ENCODE data around the gene NHS.

The NHS gene

DNA sequence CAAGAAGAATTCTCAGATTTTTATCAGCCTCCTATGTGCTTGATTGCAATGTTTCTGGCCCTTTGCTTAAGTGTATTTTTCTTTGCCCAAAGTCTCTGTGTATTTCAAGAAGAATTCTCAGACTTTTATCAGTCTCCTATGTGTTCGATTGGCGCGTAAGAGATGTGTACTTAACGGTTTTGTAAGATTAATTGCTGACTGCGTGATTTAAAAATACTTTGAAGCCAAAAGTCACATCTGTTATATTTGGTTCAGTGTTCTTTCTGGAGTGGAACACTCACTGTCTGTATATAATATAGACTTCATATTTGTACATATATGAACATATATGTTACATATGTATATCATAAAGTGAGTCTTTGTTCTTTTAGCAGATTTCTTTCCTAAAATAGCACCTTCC, 373.7 kb downstream of the NHS start:
- Histone ChIP-seq H3K9me3 (no peaks in the 10 kb centered on the region), H3K27ac (no peak overlapping the region), H3K4me1 (no peaks in the 10 kb centered on the region), H3K4me3 (no peak overlapping the region), H3K27me3 (no peaks in the 10 kb centered on the region), H3K36me3 (peaks cover 6 to 19% (median 15%) of the 10 kb centered on the region in 3 donors)
- DNase-seq, result no peak
- TF ChIP-seq, protein P1, sequence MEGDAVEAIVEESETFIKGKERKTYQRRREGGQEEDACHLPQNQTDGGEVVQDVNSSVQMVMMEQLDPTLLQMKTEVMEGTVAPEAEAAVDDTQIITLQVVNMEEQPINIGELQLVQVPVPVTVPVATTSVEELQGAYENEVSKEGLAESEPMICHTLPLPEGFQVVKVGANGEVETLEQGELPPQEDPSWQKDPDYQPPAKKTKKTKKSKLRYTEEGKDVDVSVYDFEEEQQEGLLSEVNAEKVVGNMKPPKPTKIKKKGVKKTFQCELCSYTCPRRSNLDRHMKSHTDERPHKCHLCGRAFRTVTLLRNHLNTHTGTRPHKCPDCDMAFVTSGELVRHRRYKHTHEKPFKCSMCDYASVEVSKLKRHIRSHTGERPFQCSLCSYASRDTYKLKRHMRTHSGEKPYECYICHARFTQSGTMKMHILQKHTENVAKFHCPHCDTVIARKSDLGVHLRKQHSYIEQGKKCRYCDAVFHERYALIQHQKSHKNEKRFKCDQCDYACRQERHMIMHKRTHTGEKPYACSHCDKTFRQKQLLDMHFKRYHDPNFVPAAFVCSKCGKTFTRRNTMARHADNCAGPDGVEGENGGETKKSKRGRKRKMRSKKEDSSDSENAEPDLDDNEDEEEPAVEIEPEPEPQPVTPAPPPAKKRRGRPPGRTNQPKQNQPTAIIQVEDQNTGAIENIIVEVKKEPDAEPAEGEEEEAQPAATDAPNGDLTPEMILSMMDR (IDR thresholded peaks at IDR 0.05), result no peak
- intact Hi-C loops (cut with DNase I; ENCODE audit: low total_unique reads), result no loop called here

DNA sequence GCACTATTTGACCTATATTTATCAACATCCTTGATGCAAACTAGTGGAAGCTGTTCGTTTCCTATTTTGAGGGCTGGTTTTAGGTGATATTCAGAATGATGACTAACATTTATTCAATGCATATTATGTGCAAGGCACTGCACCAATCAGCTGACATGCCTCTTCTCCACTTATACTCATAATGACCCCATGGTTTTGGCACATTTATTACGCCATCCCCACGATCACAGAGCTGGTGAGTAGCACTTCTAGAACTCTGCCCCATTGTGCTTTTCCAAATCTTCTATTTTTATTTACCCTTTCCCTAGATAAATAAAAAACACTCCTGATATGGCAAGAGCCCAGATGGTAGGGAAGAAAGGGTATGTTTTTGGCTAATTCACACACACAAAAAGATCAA, 375.4 kb downstream of the NHS start:
- TF ChIP-seq, protein P1 (IDR thresholded peaks at IDR 0.05), result no peak
- no peaks in the 10 kb centered on the region for H3K4me1 ChIP-seq
- no peaks in the 10 kb centered on the region for H3K9me3 ChIP-seq
- H3K27me3 ChIP-seq, result no peaks in the 10 kb centered on the region
- peaks cover 6 to 23% (median 15%) of the 10 kb centered on the region in 3 donors for H3K36me3 ChIP-seq
- H3K4me3 ChIP-seq, result no peak overlapping the region
- H3K27ac ChIP-seq, result no peak overlapping the region
- intact Hi-C loops (cut with DNase I; ENCODE audit: low total_unique reads), result no loop called here
- DNase-seq, result no peak

DNA sequence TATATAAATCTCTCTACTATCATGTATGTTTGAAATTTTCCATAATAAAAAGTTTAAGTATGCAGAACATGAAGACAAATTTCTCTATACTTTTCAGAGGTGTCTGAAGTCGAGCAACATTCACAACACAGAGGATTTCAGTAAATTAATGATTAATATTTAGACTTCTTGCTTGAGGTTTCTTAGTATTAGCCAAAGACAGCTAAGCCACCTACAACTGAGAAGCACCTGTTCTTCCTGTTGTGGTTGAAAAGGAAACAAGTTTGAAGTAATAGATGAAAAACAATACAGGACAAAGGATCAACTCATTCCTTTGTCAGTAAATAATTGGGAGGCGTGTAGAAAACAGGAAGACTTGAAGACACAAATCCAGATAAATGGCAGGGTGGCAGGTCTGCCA, 383.4 kb downstream of the NHS start:
- Histone ChIP-seq H3K4me1 (peaks cover 0 to 3% (median 0%) of the 10 kb centered on the region in 4 donors), H3K9me3 (no peaks in the 10 kb centered on the region), H3K27ac (no peak overlapping the region), H3K27me3 (no peaks in the 10 kb centered on the region), H3K36me3 (peaks cover 0 to 5% (median 0%) of the 10 kb centered on the region in 3 donors), H3K4me3 (no peak overlapping the region)
- TF ChIP-seq, protein P1 (IDR thresholded peaks at IDR 0.05), result no peak
- intact Hi-C loops (cut with DNase I; ENCODE audit: low total_unique reads), result no loop called here
- DNase-seq, result no peak

DNA sequence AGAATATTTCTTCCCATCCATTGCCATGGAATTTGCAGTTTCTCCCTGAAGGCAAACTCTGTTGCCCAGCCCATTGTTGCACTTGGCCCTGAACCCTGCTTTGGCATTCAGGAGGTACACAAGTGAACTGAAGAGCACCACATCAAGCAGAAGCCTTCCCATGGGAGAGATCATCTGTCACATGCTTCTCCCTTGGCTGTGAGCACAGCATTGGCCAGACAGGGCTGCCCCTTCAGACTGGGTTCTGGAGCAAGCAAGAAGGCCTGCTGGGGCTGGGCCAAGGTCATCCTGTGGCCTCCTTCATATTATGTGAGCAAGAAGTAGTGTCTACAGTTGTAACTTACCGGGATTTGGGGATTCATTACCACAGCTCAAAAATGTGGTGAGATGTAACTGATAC, 385.0 kb downstream of the NHS start:
- peaks cover 0 to 3% (median 0%) of the 10 kb centered on the region in 4 donors for H3K4me1 ChIP-seq
- no peak for DNase-seq
- no peak overlapping the region for H3K4me3 ChIP-seq
- intact Hi-C loops (cut with DNase I; ENCODE audit: low total_unique reads), result no loop called here
- TF ChIP-seq, protein P1 (IDR thresholded peaks at IDR 0.05), result no peak
- no peaks in the 10 kb centered on the region for H3K9me3 ChIP-seq
- no peaks in the 10 kb centered on the region for H3K27me3 ChIP-seq
- no peaks in the 10 kb centered on the region for H3K36me3 ChIP-seq
- no peak overlapping the region for H3K27ac ChIP-seq

DNA sequence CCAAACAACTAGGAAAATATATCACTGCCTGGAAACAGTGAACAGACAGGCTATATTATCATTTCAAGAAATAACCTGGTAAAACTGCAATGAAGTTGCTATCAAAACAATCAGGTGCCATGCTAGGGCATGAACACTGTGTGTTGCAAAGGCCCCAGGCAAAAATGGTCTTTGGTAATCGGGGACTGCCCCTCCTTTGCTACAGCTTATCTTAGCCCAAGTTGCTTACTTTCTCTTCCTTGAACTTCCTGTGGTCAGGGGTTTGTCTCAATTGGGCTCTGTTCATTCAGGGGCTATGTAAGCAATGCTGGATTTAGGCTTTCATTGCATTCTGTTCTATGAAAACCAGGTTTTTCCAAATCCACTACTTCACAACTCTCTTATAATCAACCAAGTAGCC, 392.7 kb downstream of the NHS start:
- Histone ChIP-seq H3K4me3 (no peak overlapping the region), H3K36me3 (no peaks in the 10 kb centered on the region), H3K4me1 (no peaks in the 10 kb centered on the region), H3K27me3 (no peaks in the 10 kb centered on the region), H3K27ac (no peak overlapping the region), H3K9me3 (no peaks in the 10 kb centered on the region)
- intact Hi-C loops (cut with DNase I; ENCODE audit: low total_unique reads), result no loop called here
- no peak for DNase-seq
- TF ChIP-seq, protein P1 (IDR thresholded peaks at IDR 0.05), result no peak

DNA sequence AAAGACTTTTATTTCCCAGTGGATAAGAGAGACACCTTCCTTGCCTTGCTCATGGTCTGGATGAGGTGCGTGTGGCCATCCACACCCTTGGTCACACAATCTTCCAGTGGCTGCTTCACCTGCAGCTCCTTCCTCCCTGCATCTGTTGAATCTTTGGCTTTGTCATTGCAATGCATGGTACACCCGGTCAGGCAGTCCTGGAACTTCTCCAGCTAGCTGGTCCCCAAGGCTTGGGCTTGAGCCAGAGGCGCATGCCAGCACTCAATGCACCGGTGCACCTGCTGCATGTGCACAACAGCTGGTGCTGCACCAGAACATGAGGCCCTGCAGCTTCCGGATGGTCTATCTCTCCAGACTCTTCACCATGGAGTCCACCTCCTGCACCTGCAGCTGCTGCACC, 394.0 kb downstream of the NHS start:
- intact Hi-C loops (cut with DNase I; ENCODE audit: low total_unique reads), result no loop called here
- no peaks in the 10 kb centered on the region for H3K36me3 ChIP-seq
- TF ChIP-seq, protein P1 (IDR thresholded peaks at IDR 0.05), result no peak
- no peaks in the 10 kb centered on the region for H3K4me1 ChIP-seq
- no peak overlapping the region for H3K27ac ChIP-seq
- no peaks in the 10 kb centered on the region for H3K9me3 ChIP-seq
- no peak overlapping the region for H3K4me3 ChIP-seq
- DNase-seq, result no peak
- no peaks in the 10 kb centered on the region for H3K27me3 ChIP-seq
